ENCODE results near the gene FHL2. TPM values are rescaled to one million over a fixed set of nuclear protein-coding genes. Genes with fewer than 3 reads are reported as not detected.

FHL2 gene
- total RNA-seq, 1 experiment from 2014 or later: 246 TPM

GRCh38 chr2:105422801-105423200 lies 23.9 kb upstream of the FHL2 start:
- DNase-seq (ENCODE audit: low read depth): no peak

- DNase-seq (ENCODE audit: low read depth): no peak
Observed at GRCh38 chr2:105421053-105421452, 22.2 kb upstream of the FHL2 start.

- no peak for DNase-seq (ENCODE audit: low read depth)
Observed at GRCh38 chr2:105418522-105418921, 19.7 kb upstream of the FHL2 start.

- DNase-seq (ENCODE audit: low read depth): peak; percentile 82
Observed at GRCh38 chr2:105417857-105418436, 19.1 kb upstream of the FHL2 start.

- no peak for DNase-seq (ENCODE audit: low read depth)
Observed at GRCh38 chr2:105416156-105416555, 17.3 kb upstream of the FHL2 start.

GRCh38 chr2:105415007-105415406 lies 16.2 kb upstream of the FHL2 start:
- DNase-seq (ENCODE audit: low read depth): no peak

- no peak for DNase-seq (ENCODE audit: low read depth)
Observed at GRCh38 chr2:105413206-105413605, 14.4 kb upstream of the FHL2 start.

- DNase-seq (ENCODE audit: low read depth): no peak
Observed at GRCh38 chr2:105412584-105412983, 13.7 kb upstream of the FHL2 start.

- no peak for DNase-seq (ENCODE audit: low read depth)
Observed at GRCh38 chr2:105411720-105412407, 13.0 kb upstream of the FHL2 start.

- no peak for DNase-seq (ENCODE audit: low read depth)
Observed at GRCh38 chr2:105410554-105410953, 11.7 kb upstream of the FHL2 start.

- DNase-seq (ENCODE audit: low read depth): peak; percentile 78
Observed at GRCh38 chr2:105409717-105410116, 10.9 kb upstream of the FHL2 start.

- DNase-seq (ENCODE audit: low read depth): no peak
Observed at GRCh38 chr2:105407946-105408743, 9.3 kb upstream of the FHL2 start.

- DNase-seq (ENCODE audit: low read depth): peak; percentile 71
Observed at GRCh38 chr2:105406221-105406620, 7.4 kb upstream of the FHL2 start.

- DNase-seq (ENCODE audit: low read depth): peak; percentile 69
Observed at GRCh38 chr2:105405291-105405690, 6.4 kb upstream of the FHL2 start.

GRCh38 chr2:105404736-105405135 lies 5.9 kb upstream of the FHL2 start:
- no peak for DNase-seq (ENCODE audit: low read depth)

- DNase-seq (ENCODE audit: low read depth): peak; percentile 98
Observed at GRCh38 chr2:105403783-105404698, 5.2 kb upstream of the FHL2 start.

- DNase-seq (ENCODE audit: low read depth): no peak
Observed at GRCh38 chr2:105403241-105403782, 4.5 kb upstream of the FHL2 start.

GRCh38 chr2:105402809-105403208 lies 4.0 kb upstream of the FHL2 start:
- DNase-seq (ENCODE audit: low read depth): no peak

GRCh38 chr2:105401867-105402266 lies 3.0 kb upstream of the FHL2 start:
- DNase-seq (ENCODE audit: low read depth): no peak

GRCh38 chr2:105400138-105400540 lies 1.3 kb upstream of the FHL2 start:
- DNase-seq (ENCODE audit: low read depth): no peak

GRCh38 chr2:105399207-105399861 lies 483 bp upstream of the FHL2 start:
- no peak for DNase-seq (ENCODE audit: low read depth)

All from LHCN-M2 (cell line).